MCF 10A (cell line): Measurements from ENCODE around the gene TCF4. TPM values are rescaled to one million over a fixed set of nuclear protein-coding genes. Genes with fewer than 3 reads are reported as not detected.

Experiments
- BruUV-seq: library from RNA; stranded (reverse); fragments of 400-500 nt; replicated peaks from 2 replicates; lab custom pipeline; 2021; lab: Mats Ljungman, UMichigan
- CTCF ChIA-PET: fragments of 300-600 bp; sonication (Branson Sonifier 250); formaldehyde crosslinking; extraction: SDS; loops from one replicate; lab custom pipeline; 2021; ENCODE audit warnings: antibody characterized with exemption, inconsistent platforms; lab: Yijun Ruan, JAX
- POLR2A ChIA-PET: fragments of 300-600, 350-650 bp; sonication (Branson Sonifier 250); formaldehyde crosslinking; extraction: SDS; loops from one replicate; lab custom pipeline; 2020; ENCODE audit warnings: antibody characterized with exemption, inconsistent platforms; lab: Yijun Ruan, JAX
- DNase-seq: peaks from one replicate; pipeline ENCODE4 v3.0.0-alpha.2; 2018; ENCODE audit not compliant: unreplicated experiment
- H3K27ac Mint-ChIP-seq: one replicate; pipeline ENCODE4 v1.8.0; 2022; ENCODE audit warnings: mild to moderate bottlenecking, low read depth, mixed read lengths; ENCODE audit not compliant: unreplicated experiment
- H3K27me3 Mint-ChIP-seq: one replicate; pipeline ENCODE4 v1.8.0; 2022; ENCODE audit warnings: mixed read lengths; ENCODE audit not compliant: insufficient read depth, unreplicated experiment
- H3K36me3 Mint-ChIP-seq: one replicate; pipeline ENCODE4 v1.8.0; 2022; ENCODE audit warnings: mild to moderate bottlenecking, moderate library complexity, mixed read lengths; ENCODE audit not compliant: insufficient read depth, unreplicated experiment
- H3K4me1 Mint-ChIP-seq: one replicate; pipeline ENCODE4 v1.8.0; 2022; ENCODE audit warnings: mixed read lengths; ENCODE audit not compliant: insufficient read depth, unreplicated experiment
- H3K4me3 Mint-ChIP-seq: one replicate; pipeline ENCODE4 v1.8.0; 2022; ENCODE audit warnings: mild to moderate bottlenecking, moderate library complexity, mixed read lengths; ENCODE audit not compliant: unreplicated experiment
- H3K9me3 Mint-ChIP-seq: one replicate; pipeline ENCODE4 v1.8.0; 2022; ENCODE audit warnings: mixed read lengths; ENCODE audit not compliant: unreplicated experiment
- intact Hi-C: fragments of 100-400 bp; cut with micrococcal nuclease; formaldehyde crosslinking; loops from 2 replicates; pipeline ENCODE4 v1.14.1; 2022
- total RNA-seq: library from RNA; stranded (reverse); gene quantifications from 2 replicates; pipeline ENCODE4 v1.2.3, GENCODE V29; 2022
- TF ChIP-seq, protein P1 (sequence below): fragments of 200-600 bp; IDR thresholded peaks from one replicate; pipeline ENCODE4 v1.8.0; 2022; ENCODE audit warnings: antibody characterized with exemption, mild to moderate bottlenecking; ENCODE audit not compliant: unreplicated experiment

The TCF4 gene
- total RNA-seq, 1 experiment from 2014 or later, result 6.2 TPM

- intact Hi-C loops, result no loop called here
- CTCF ChIA-PET, result interaction anchor here (0.6 kb wide), 1 partner anchor 31 kb away, joined by 4 read pairs; no protein-coding TSS in a partner anchor
Measured at GRCh38 chr18:55593888-55594287, 5.9 kb upstream of the TCF4 start.

DNA sequence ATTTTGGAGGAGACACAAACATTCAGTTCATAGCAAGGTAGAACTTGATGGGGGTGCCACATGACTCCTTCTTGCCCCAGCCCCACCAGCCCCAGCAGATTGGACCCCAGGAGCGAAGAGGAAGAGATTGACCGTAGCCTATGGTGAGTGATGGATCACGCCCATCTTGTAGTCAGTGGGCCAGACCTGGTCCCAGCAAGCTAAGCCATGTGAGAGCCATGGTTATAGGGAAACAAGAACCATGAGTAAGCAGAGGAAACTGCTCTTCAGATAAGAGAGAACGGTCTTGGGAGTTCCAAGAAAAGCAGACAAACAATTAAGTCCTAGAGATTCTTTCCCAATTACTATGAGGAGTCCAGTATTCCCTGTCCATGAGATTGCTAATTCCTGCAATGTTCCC lies 4.6 kb upstream of the TCF4 start:
- intact Hi-C loops, result no loop called here
- no TSS peak for BruUV-seq
- TF ChIP-seq, protein P1, sequence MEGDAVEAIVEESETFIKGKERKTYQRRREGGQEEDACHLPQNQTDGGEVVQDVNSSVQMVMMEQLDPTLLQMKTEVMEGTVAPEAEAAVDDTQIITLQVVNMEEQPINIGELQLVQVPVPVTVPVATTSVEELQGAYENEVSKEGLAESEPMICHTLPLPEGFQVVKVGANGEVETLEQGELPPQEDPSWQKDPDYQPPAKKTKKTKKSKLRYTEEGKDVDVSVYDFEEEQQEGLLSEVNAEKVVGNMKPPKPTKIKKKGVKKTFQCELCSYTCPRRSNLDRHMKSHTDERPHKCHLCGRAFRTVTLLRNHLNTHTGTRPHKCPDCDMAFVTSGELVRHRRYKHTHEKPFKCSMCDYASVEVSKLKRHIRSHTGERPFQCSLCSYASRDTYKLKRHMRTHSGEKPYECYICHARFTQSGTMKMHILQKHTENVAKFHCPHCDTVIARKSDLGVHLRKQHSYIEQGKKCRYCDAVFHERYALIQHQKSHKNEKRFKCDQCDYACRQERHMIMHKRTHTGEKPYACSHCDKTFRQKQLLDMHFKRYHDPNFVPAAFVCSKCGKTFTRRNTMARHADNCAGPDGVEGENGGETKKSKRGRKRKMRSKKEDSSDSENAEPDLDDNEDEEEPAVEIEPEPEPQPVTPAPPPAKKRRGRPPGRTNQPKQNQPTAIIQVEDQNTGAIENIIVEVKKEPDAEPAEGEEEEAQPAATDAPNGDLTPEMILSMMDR, result no peak
- H3K36me3 Mint-ChIP-seq, result peaks cover 4% of the 10 kb centered on the region
- ChIA-PET CTCF (no interaction called here), POLR2A (no interaction called here)
- H3K9me3 Mint-ChIP-seq, result no peaks in the 10 kb centered on the region
- H3K27ac Mint-ChIP-seq, result no peak overlapping the region
- DNase-seq, result no peak
- no peaks in the 10 kb centered on the region for H3K27me3 Mint-ChIP-seq
- no peak overlapping the region for H3K4me3 Mint-ChIP-seq
- no peaks in the 10 kb centered on the region for H3K4me1 Mint-ChIP-seq

More at GRCh38 chr18:55593888-55594287, 5.9 kb upstream of the TCF4 start:
- DNase-seq, result peak; percentile 0
- Mint-ChIP-seq H3K27ac (no peak overlapping the region), H3K9me3 (no peaks in the 10 kb centered on the region), H3K36me3 (peaks cover 4% of the 10 kb centered on the region), H3K27me3 (no peaks in the 10 kb centered on the region), H3K4me3 (no peak overlapping the region), H3K4me1 (no peaks in the 10 kb centered on the region)
- no TSS peak for BruUV-seq
- POLR2A ChIA-PET, result interaction anchor here (0.9 kb wide), 1 partner anchor 17 kb away, joined by 3 read pairs; no protein-coding TSS in a partner anchor
- TF ChIP-seq, protein P1, result no peak

GRCh38 chr18:55592106-55592505 lies 4.1 kb upstream of the TCF4 start:
- no peak for DNase-seq
- no peaks in the 10 kb centered on the region for H3K9me3 Mint-ChIP-seq
- no peaks in the 10 kb centered on the region for H3K27me3 Mint-ChIP-seq
- H3K27ac Mint-ChIP-seq, result no peak overlapping the region
- BruUV-seq, result no TSS peak
- POLR2A ChIA-PET, result no interaction called here
- H3K36me3 Mint-ChIP-seq, result peaks cover 4% of the 10 kb centered on the region
- TF ChIP-seq, protein P1, result no peak
- intact Hi-C loops, result no loop called here
- CTCF ChIA-PET, result no interaction called here
- no peak overlapping the region for H3K4me3 Mint-ChIP-seq
- H3K4me1 Mint-ChIP-seq, result peaks cover under 1% of the 10 kb centered on the region

DNA sequence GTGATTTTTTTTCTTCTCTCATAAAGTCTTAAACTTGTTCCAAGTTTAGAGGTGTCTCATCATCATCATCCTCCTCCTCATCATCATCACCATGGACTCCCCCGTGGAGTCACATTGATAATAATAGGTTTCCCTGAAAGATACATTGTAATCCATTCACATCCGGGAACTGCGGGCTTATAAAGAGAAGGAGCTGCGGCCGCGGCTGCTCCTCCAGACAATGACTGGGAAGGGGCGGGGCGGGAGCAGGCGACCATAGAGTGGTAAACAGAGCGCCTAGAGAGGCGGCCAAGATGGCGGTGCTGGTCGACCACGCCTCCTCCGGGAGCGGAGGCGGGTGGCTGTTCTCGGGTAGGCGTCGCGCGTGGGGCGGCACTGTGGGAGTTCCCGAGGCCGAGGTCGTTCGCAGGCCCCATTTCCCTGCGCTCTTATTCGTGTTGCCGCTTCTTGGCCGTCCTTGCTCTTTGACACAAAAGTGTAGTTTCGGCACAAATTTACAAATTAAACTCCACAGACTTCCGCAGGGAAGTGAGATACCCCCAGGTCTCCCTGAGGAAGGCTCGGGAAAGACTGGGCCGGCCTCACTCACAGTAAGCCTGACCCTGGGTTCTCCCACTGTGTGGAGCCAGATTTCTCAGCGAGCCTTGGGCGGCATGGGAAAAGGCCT lies 1.8 kb upstream of the TCF4 start:
- ChIA-PET POLR2A (interaction anchor here (0.6 to 1.5 kb wide), 5 partner anchors 43 to 1005 kb away, joined by 3 to 14 read pairs (median 5); no protein-coding TSS in a partner anchor), CTCF (no interaction called here)
- Mint-ChIP-seq H3K36me3 (peaks cover 4% of the 10 kb centered on the region), H3K9me3 (no peaks in the 10 kb centered on the region), H3K27me3 (no peaks in the 10 kb centered on the region), H3K4me3 (peak overlapping the region; percentile 88), H3K27ac (peak overlapping the region; percentile 96), H3K4me1 (peaks cover 17% of the 10 kb centered on the region)
- peak; percentile 94 for DNase-seq
- no TSS peak for BruUV-seq
- TF ChIP-seq, protein P1, result no peak
- intact Hi-C loops, result loop anchor here (2.0 to 10.0 kb wide), 5 partner anchors 112 to 985 kb away; no protein-coding TSS in a partner anchor
